Body of pancreas (tissue), 4 donors: ENCODE results near the gene CYB561. TPM values are rescaled to one million over a fixed set of nuclear protein-coding genes. Genes with fewer than 3 reads are reported as not detected.

Source experiments
- ATAC-seq: fragments of 150-250 bp; one replicate; pipeline ENCODE4 v1.9.1; 2016
- DNase-seq, 4 donors: peaks; one replicate each; pipeline ENCODE4 v3.0.0-alpha.2; 2019
- H3K27ac ChIP-seq, 4 donors: fragments of 200-600 bp; sonication (generic); 1 replicate in 3 of 4; 2 replicates in 1 of 4; pipeline versions ENCODE4 v1.5.1 to v1.6.1; 2016 to 2019; ENCODE audit warnings: mild to moderate bottlenecking in 1 of 4, mixed read lengths in 1 of 4, moderate library complexity in 1 of 4
- H3K27me3 ChIP-seq, 2 donors: fragments of 200-600 bp; sonication (generic); one replicate each; pipeline ENCODE4 v1.6.0; 2016; ENCODE audit warnings: mild to moderate bottlenecking in 1 of 2
- H3K36me3 ChIP-seq, 2 donors: fragments of 200-600 bp; sonication (generic); replicated peaks in 1 of 2; 2 replicates each; pipeline ENCODE4 v1.5.1; 2016; ENCODE audit warnings: low read depth in 2 of 2; ENCODE audit not compliant: insufficient read depth in 1 of 2
- H3K4me1 ChIP-seq: fragments of 200-600 bp; sonication (generic); one replicate; pipeline ENCODE4 v1.6.0; 2016
- H3K4me3 ChIP-seq, 2 donors: fragments of 200-600 bp; sonication (generic); 1 replicate in 1 of 2; 2 replicates in 1 of 2; pipeline ENCODE4 v1.5.1; 2016 to 2019
- H3K9me3 ChIP-seq, 3 donors: fragments of 200-600 bp; sonication (generic); 1 replicate in 2 of 3; 2 replicates in 1 of 3; pipeline ENCODE4 v1.5.1; 2016
- CTCF ChIP-seq, 7 experiments: fragments of 450-650 bp in 4 of 7; fragments of 200-600 bp in 3 of 7; sonication (generic) in 3 of 7; IDR thresholded peaks; one replicate each; pipeline ENCODE4 v1.5.1; 2016 to 2019; ENCODE audit warnings: antibody characterized with exemption in 7 of 7
- POLR2A ChIP-seq, 3 donors: fragments of 450-650 bp; IDR thresholded peaks; one replicate each; pipeline ENCODE4 v1.6.1; 2016; ENCODE audit warnings: antibody characterized with exemption in 3 of 3, mild to moderate bottlenecking in 2 of 3
- WGBS, 2 donors: methylation state at CpG; one replicate each; pipeline ENCODE4 v1.1.5; 2017; 5-methylcytosine and 5-hydroxymethylcytosine counted together
- intact Hi-C: fragments of 100-400 bp; cut with DNase I; formaldehyde crosslinking; loops from one replicate; pipeline ENCODE4 v1.15.1; 2023
- total RNA-seq, 2 donors: library from RNA; depleted of rRNA; stranded (reverse); fragments of >200 nt; gene quantifications; one replicate each; pipeline ENCODE4 v1.1.0, GENCODE V29; 2016

Gene CYB561
- total RNA-seq, 2 donors from 2014 or later, result 61.5 to 137 TPM

GRCh38 chr17:63434951-63435571, 11.0 kb downstream of the CYB561 start:
- Histone ChIP-seq H3K9me3 (no peaks in the 10 kb centered on the region), H3K4me1 (peaks cover 75% of the 10 kb centered on the region), H3K36me3 (no peaks in the 10 kb centered on the region), H3K4me3 (no peak overlapping the region), H3K27me3 (no peaks in the 10 kb centered on the region), H3K27ac (peak overlapping the region; percentile 53 to 87 (median 73))
- TF ChIP-seq POLR2A (IDR thresholded peaks at IDR 0.05), result no peak
- peak in 1 of 7 experiments; percentile 10 for TF ChIP-seq CTCF (IDR thresholded peaks at IDR 0.05)
- 26 to 77% methylated on average over 9 to 25 of the region's 25 CpGs for WGBS, 2 donors
- intact Hi-C loops, result loop anchor here (5.0 kb wide), 2 partner anchors 42 to 172 kb away; partner anchors contain the start of gene ACE
- ATAC-seq, result peak; percentile 73
- DNase-seq, result peak; percentile 93 to 96 (median 94)

GRCh38 chr17:63433746-63434591, 12.1 kb downstream of the CYB561 start:
- DNase-seq, result peak; percentile 67 to 89 (median 78)
- Histone ChIP-seq H3K4me3 (no peak overlapping the region), H3K27me3 (no peaks in the 10 kb centered on the region), H3K9me3 (no peaks in the 10 kb centered on the region), H3K27ac (peak overlapping the region; percentile 57 to 87 (median 73)), H3K4me1 (peaks cover 71% of the 10 kb centered on the region), H3K36me3 (no peaks in the 10 kb centered on the region)
- 42 to 48% methylated on average over 12 to 28 of the region's 32 CpGs for WGBS, 2 donors
- peak; percentile 26 for ATAC-seq
- intact Hi-C loops, result loop anchor here (5.0 kb wide), 1 partner anchor 173 kb away; no protein-coding TSS in a partner anchor
- TF ChIP-seq CTCF (IDR thresholded peaks at IDR 0.05) (no peak), POLR2A (IDR thresholded peaks at IDR 0.05) (no peak)

- no peak for TF ChIP-seq CTCF (IDR thresholded peaks at IDR 0.05)
- TF ChIP-seq POLR2A (IDR thresholded peaks at IDR 0.05), result no peak
- WGBS, 2 donors, result 41 to 42% methylated on average over 16 of the region's 16 CpGs
- Histone ChIP-seq H3K36me3 (no peaks in the 10 kb centered on the region), H3K4me1 (peaks cover 56% of the 10 kb centered on the region), H3K4me3 (no peak overlapping the region), H3K27me3 (no peaks in the 10 kb centered on the region), H3K27ac (peak overlapping the region; percentile 69 to 87 (median 76)), H3K9me3 (no peaks in the 10 kb centered on the region)
- DNase-seq (peak in 1 of 4 donors; percentile 23), ATAC-seq (no peak)
- intact Hi-C loops, result loop anchor here (5.0 kb wide), 1 partner anchor 175 kb away; no protein-coding TSS in a partner anchor
Observed at GRCh38 chr17:63431939-63432804, 13.9 kb downstream of the CYB561 start.

- TF ChIP-seq POLR2A (IDR thresholded peaks at IDR 0.05), result no peak
- TF ChIP-seq CTCF (IDR thresholded peaks at IDR 0.05), result no peak
- DNase-seq (no peak), ATAC-seq (no peak)
- H3K4me3 ChIP-seq, result no peak overlapping the region
- peak overlapping the region; percentile 69 to 87 (median 76) for H3K27ac ChIP-seq
- intact Hi-C loops, result loop anchor here (5.0 kb wide), 1 partner anchor 176 kb away; no protein-coding TSS in a partner anchor
- no peaks in the 10 kb centered on the region for H3K9me3 ChIP-seq
- WGBS, 2 donors, result 66 to 72% methylated on average over 7 of the region's 7 CpGs
- peaks cover 50% of the 10 kb centered on the region for H3K4me1 ChIP-seq
- H3K36me3 ChIP-seq, result no peaks in the 10 kb centered on the region
- H3K27me3 ChIP-seq, result no peaks in the 10 kb centered on the region
Observed at GRCh38 chr17:63431618-63431938, 14.5 kb downstream of the CYB561 start.
